ENCODE data around the gene USP17L18.
"Not testable (repeated sequence)": the region's sequence is repeated elsewhere in the genome, so short reads cannot be mapped to it uniquely, and the experiment has no call there.

Gene USP17L18

GRCh38 chr4:9247953-9248680 is at the start of gene USP17L18:
TSS of gene USP17L18 (plus strand) at chr4:9248630. CDS start at chr4:9248630, 0 bp downstream.
- not testable (repeated sequence) for DNase-seq

- DNase-seq: not testable (repeated sequence)
These were observed 38.1 kb upstream of the USP17L18 start, which contains the start of gene USP17L10 for GRCh38 chr4:9210357-9210756. TSS of gene USP17L10 (plus strand) at chr4:9210657. CDS start at chr4:9210657, 0 bp downstream.

- not testable (repeated sequence) for DNase-seq
These were observed 33.7 kb upstream of the USP17L18 start for GRCh38 chr4:9214701-9215100.

GRCh38 chr4:9215105-9215504 is 33.3 kb upstream of the USP17L18 start, which contains the start of gene USP17L11:
TSS of gene USP17L11 (plus strand) at chr4:9215405. CDS start at chr4:9215405, 0 bp downstream.
- DNase-seq: not testable (repeated sequence)

- DNase-seq: not testable (repeated sequence)
These were observed 28.6 kb upstream of the USP17L18 start, which contains the start of gene USP17L12 for GRCh38 chr4:9219852-9220251. TSS of gene USP17L12 (plus strand) at chr4:9220152. CDS start at chr4:9220152, 0 bp downstream.

- not testable (repeated sequence) for DNase-seq
These were observed 23.8 kb upstream of the USP17L18 start, which contains the start of gene USP17L13 for GRCh38 chr4:9224596-9224995. TSS of gene USP17L13 (plus strand) at chr4:9224896. CDS start at chr4:9224896, 0 bp downstream.

- DNase-seq: not testable (repeated sequence)
These were observed 18.2 kb upstream of the USP17L18 start for GRCh38 chr4:9230249-9230648.

- not testable (repeated sequence) for DNase-seq
These were observed 14.3 kb upstream of the USP17L18 start, which contains the start of gene USP17L15 for GRCh38 chr4:9234085-9234484. TSS of gene USP17L15 (plus strand) at chr4:9234385. CDS start at chr4:9234385, 0 bp downstream.

GRCh38 chr4:9238461-9238860 is 10.0 kb upstream of the USP17L18 start:
- DNase-seq: not testable (repeated sequence)

GRCh38 chr4:9243579-9243978 is 4.9 kb upstream of the USP17L18 start, which contains the start of gene USP17L17:
TSS of gene USP17L17 (plus strand) at chr4:9243879. CDS start at chr4:9243879, 0 bp downstream.
- DNase-seq: not testable (repeated sequence)

GRCh38 chr4:9253078-9253477 is 4.6 kb downstream of the USP17L18 start, which contains the start of gene USP17L19:
TSS of gene USP17L19 (plus strand) at chr4:9253378. CDS start at chr4:9253378, 0 bp downstream.
- DNase-seq: not testable (repeated sequence)

- DNase-seq: not testable (repeated sequence)
These were observed 9.4 kb downstream of the USP17L18 start, which contains the start of gene USP17L20 for GRCh38 chr4:9257824-9258223. TSS of gene USP17L20 (plus strand) at chr4:9258124. CDS start at chr4:9258124, 0 bp downstream.

GRCh38 chr4:9262572-9262971 is 14.1 kb downstream of the USP17L18 start, which contains the start of gene USP17L21:
TSS of gene USP17L21 (plus strand) at chr4:9262872. CDS start at chr4:9262872, 0 bp downstream.
- not testable (repeated sequence) for DNase-seq

GRCh38 chr4:9267319-9267718 is 18.9 kb downstream of the USP17L18 start, which contains the start of gene USP17L22:
TSS of gene USP17L22 (plus strand) at chr4:9267619. CDS start at chr4:9267619, 0 bp downstream.
- not testable (repeated sequence) for DNase-seq

GRCh38 chr4:9271719-9272118 is 23.3 kb downstream of the USP17L18 start:
- DNase-seq: not testable (repeated sequence)
